ENCODE measurements around the gene DOCK10. TPM values are rescaled to one million over a fixed set of nuclear protein-coding genes. Genes with fewer than 3 reads are reported as not detected.

Gene DOCK10
- total RNA-seq, 2 experiments from 2014 or later, result 191 to 198 TPM

GRCh38 chr2:224973112-224974016 is 68.9 kb downstream of the DOCK10 start:
- Mint-ChIP-seq H3K9me3 (no peaks in the 10 kb centered on the region), H3K27ac (peak overlapping the region; percentile 39), H3K4me1 (ENCODE audit: low read depth) (peaks cover 83% of the 10 kb centered on the region), H3K36me3 (ENCODE audit: low read depth) (peaks cover 18% of the 10 kb centered on the region), H3K27me3 (no peaks in the 10 kb centered on the region), H3K4me3 (no peak overlapping the region)
- POLR2A ChIA-PET, result interaction anchor here (0.6 to 2.0 kb wide), 9 partner anchors 9 to 346 kb away, joined by 3 to 9 read pairs (median 4); no protein-coding TSS in a partner anchor
- ATAC-seq (peak; percentile 60), DNase-seq (peak; percentile 64)
- intact Hi-C loops (cut with micrococcal nuclease), result no loop called here
- TF ChIP-seq, protein P1, sequence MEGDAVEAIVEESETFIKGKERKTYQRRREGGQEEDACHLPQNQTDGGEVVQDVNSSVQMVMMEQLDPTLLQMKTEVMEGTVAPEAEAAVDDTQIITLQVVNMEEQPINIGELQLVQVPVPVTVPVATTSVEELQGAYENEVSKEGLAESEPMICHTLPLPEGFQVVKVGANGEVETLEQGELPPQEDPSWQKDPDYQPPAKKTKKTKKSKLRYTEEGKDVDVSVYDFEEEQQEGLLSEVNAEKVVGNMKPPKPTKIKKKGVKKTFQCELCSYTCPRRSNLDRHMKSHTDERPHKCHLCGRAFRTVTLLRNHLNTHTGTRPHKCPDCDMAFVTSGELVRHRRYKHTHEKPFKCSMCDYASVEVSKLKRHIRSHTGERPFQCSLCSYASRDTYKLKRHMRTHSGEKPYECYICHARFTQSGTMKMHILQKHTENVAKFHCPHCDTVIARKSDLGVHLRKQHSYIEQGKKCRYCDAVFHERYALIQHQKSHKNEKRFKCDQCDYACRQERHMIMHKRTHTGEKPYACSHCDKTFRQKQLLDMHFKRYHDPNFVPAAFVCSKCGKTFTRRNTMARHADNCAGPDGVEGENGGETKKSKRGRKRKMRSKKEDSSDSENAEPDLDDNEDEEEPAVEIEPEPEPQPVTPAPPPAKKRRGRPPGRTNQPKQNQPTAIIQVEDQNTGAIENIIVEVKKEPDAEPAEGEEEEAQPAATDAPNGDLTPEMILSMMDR (IDR thresholded peaks at IDR 0.05), result no peak
- CTCF ChIA-PET, result interaction anchor here (1.0 to 1.7 kb wide), 8 partner anchors 9 to 328 kb away, joined by 3 to 6 read pairs (median 4); no protein-coding TSS in a partner anchor

DNA sequence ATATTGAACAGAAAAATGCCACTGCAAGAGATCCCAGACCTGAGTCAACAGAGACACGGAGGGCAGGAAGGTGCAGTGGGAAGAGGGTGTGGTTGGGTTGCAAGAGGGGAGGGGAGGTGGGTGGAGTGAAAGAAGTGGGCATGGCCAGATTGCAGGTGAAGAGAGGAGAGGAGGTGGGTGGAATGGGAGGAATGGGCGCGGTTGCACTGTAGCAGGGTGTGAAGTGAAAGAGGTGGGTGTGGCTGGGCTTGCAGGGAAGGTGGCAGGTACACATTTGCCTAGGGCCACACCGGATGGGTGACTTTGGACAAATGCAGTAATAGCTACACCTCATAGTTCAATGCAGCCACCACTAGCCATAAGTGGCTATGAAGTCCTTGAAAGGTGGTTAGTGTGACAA is 71.1 kb downstream of the DOCK10 start:
- H3K27me3 Mint-ChIP-seq, result no peaks in the 10 kb centered on the region
- peak overlapping the region; percentile 26 for H3K4me3 Mint-ChIP-seq
- peak overlapping the region; percentile 20 for H3K27ac Mint-ChIP-seq
- TF ChIP-seq, protein P1 (IDR thresholded peaks at IDR 0.05), result no peak
- H3K4me1 Mint-ChIP-seq (ENCODE audit: low read depth), result peaks cover 75% of the 10 kb centered on the region
- ChIA-PET CTCF (interaction anchor here (1.0 to 1.6 kb wide), 4 partner anchors 22 to 40 kb away, joined by 3 to 4 read pairs (median 4); no protein-coding TSS in a partner anchor), POLR2A (no interaction called here)
- ATAC-seq (no peak), DNase-seq (peak; percentile 38)
- no peaks in the 10 kb centered on the region for H3K9me3 Mint-ChIP-seq
- H3K36me3 Mint-ChIP-seq (ENCODE audit: low read depth), result peaks cover 22% of the 10 kb centered on the region
- intact Hi-C loops (cut with micrococcal nuclease), result no loop called here

- TF ChIP-seq, protein P1 (IDR thresholded peaks at IDR 0.05), result no peak
- POLR2A ChIA-PET, result no interaction called here
- H3K27ac Mint-ChIP-seq, result peak overlapping the region; percentile 82
- CTCF ChIA-PET, result interaction anchor here (1.0 to 1.1 kb wide), 2 partner anchors 23 to 39 kb away, joined by 3 to 4 read pairs; no protein-coding TSS in a partner anchor
- H3K36me3 Mint-ChIP-seq (ENCODE audit: low read depth), result peaks cover 22% of the 10 kb centered on the region
- intact Hi-C loops (cut with micrococcal nuclease), result no loop called here
- DNase-seq, result no peak
- H3K4me3 Mint-ChIP-seq, result no peak overlapping the region
- ATAC-seq, result no peak
- H3K4me1 Mint-ChIP-seq (ENCODE audit: low read depth), result peaks cover 68% of the 10 kb centered on the region
- H3K9me3 Mint-ChIP-seq, result no peaks in the 10 kb centered on the region
- no peaks in the 10 kb centered on the region for H3K27me3 Mint-ChIP-seq
Observed at GRCh38 chr2:224970311-224970710, 72.0 kb downstream of the DOCK10 start.

DNA sequence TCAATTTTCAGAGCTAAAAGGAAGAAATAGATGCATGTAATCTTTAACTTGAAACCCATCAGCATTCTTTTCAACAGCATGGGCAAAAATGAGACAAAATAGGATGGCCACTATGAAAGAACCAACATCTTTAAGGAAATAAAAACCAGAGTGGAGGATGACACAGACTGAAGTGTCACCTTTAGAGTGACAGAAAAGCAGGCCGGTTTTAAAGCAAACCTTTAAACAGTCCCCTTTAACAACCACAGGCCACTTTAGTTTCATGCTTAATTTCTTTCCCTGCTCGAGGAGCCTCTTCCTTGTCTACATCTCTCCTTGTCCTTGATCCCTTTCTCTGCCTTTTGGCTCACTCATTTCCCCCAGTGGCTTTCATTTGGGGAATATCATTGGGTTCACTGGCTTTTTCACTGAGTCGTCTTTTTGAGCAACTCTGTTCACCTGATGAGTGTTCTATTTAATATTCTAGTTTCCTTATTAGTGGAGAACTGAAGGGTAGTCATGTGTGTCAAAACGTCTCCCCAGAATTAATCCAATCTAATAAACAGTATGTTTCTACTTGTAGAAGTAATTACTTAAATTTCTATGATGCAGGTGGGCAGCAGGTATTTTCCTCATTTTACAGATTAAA is 72.5 kb downstream of the DOCK10 start:
- no peaks in the 10 kb centered on the region for H3K9me3 Mint-ChIP-seq
- ATAC-seq, result peak; percentile 69
- POLR2A ChIA-PET, result interaction anchor here (0.6 to 1.3 kb wide), 4 partner anchors 9 to 28 kb away, joined by 3 to 4 read pairs (median 3); no protein-coding TSS in a partner anchor

More for the DNA sequence above, 72.5 kb downstream of the DOCK10 start:
- Mint-ChIP-seq H3K4me3 (peak overlapping the region; percentile 0), H3K27ac (peak overlapping the region; percentile 82), H3K36me3 (ENCODE audit: low read depth) (peaks cover 22% of the 10 kb centered on the region), H3K27me3 (no peaks in the 10 kb centered on the region), H3K4me1 (ENCODE audit: low read depth) (peaks cover 68% of the 10 kb centered on the region)
- intact Hi-C loops (cut with micrococcal nuclease), result loop anchor here (2.0 kb wide), 1 partner anchor 17 kb away; no protein-coding TSS in a partner anchor
- DNase-seq, result no peak
- CTCF ChIA-PET, result interaction anchor here (2.3 kb wide), 1 partner anchor 10 kb away, joined by 9 read pairs; no protein-coding TSS in a partner anchor
- TF ChIP-seq, protein P1 (IDR thresholded peaks at IDR 0.05), result no peak

Measured in activated CD8-positive, alpha-beta T cell treated with anti-CD3 and anti-CD28 coated beads for 36 hours (primary cell).